Activated T-helper 2 cell treated with anti-CD3 and anti-CD28 coated beads, Interferon-gamma antibody, Interleukin-2, Interleukin-4, amounts not matched to agents 10 μg/mL and 5 μg/mL and 100 μg/mL, durations not matched to agents 14 hours and 24 hours and 36 hours (primary cell): ENCODE measurements around the gene PDPK1. TPM values are rescaled to one million over a fixed set of nuclear protein-coding genes. Genes with fewer than 3 reads are reported as not detected.
"Not testable (repeated sequence)": the region's sequence is repeated elsewhere in the genome, so short reads cannot be mapped to it uniquely, and the experiment has no call there.

Source experiments
- DNase-seq: peaks from one replicate; pipeline ENCODE4 v3.0.0; 2021; ENCODE audit warnings: low spot score
- H3K27ac Mint-ChIP-seq: one replicate; pipeline ENCODE4 v1.8.0; 2021; ENCODE audit warnings: mixed read lengths
- H3K27me3 Mint-ChIP-seq: one replicate; pipeline ENCODE4 v1.8.0; 2021; ENCODE audit warnings: low read depth, mixed read lengths
- H3K36me3 Mint-ChIP-seq: one replicate; pipeline ENCODE4 v1.8.0; 2021; ENCODE audit warnings: low read depth, mixed read lengths
- H3K4me1 Mint-ChIP-seq: one replicate; pipeline ENCODE4 v1.8.0; 2021; ENCODE audit warnings: low read depth, mixed read lengths
- H3K4me3 Mint-ChIP-seq: one replicate; pipeline ENCODE4 v1.8.0; 2021; ENCODE audit warnings: low read depth, mild to moderate bottlenecking, moderate library complexity, mixed read lengths
- H3K9me3 Mint-ChIP-seq: one replicate; pipeline ENCODE4 v1.8.0; 2021; ENCODE audit warnings: mixed read lengths
- intact Hi-C: fragments of 100-400 bp; cut with micrococcal nuclease; formaldehyde crosslinking; loops from one replicate; pipeline ENCODE4 v1.15.1; 2023
- total RNA-seq: library from RNA; stranded (reverse); gene quantifications from 2 replicates; pipeline ENCODE4 v1.2.3, GENCODE V29; 2022

PDPK1 gene
- total RNA-seq, 1 donor from 2014 or later: 45.7 TPM

- DNase-seq: no peak
- Mint-ChIP-seq H3K9me3 (no peaks in the 10 kb centered on the region), H3K36me3 (peaks cover 13% of the 10 kb centered on the region), H3K27me3 (no peaks in the 10 kb centered on the region), H3K27ac (no peak overlapping the region), H3K4me1 (peaks cover 8% of the 10 kb centered on the region), H3K4me3 (no peak overlapping the region)
- intact Hi-C loops: no loop called here
Observed at GRCh38 chr16:2598723-2599122, 60.9 kb downstream of the PDPK1 start.

DNA sequence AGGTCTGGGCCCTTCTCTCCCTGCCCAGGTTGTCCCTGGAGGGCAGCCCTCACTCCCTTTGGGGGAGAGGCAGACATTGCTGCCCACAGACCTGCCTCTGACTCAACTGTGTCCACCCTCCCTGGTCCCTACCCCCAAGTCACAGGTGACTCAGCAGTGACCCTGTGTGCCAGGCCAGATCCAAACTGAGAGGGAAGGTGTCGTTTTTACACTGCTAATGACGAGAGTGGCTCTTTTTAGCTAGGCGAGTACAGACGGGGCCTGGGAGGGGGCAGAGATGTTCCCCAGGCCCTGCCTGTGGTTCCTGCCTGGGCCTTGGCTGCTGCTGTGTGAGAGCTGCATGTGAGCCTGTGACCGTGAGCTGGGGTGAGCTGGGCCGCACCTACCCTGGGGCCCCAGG, 61.3 kb downstream of the PDPK1 start:
- H3K4me1 Mint-ChIP-seq, DNase-seq, H3K27me3 Mint-ChIP-seq, H3K4me3 Mint-ChIP-seq, H3K27ac Mint-ChIP-seq, H3K9me3 Mint-ChIP-seq, intact Hi-C loops: not testable (repeated sequence)
- peaks cover 15% of the 10 kb centered on the region for H3K36me3 Mint-ChIP-seq

- DNase-seq, H3K4me3 Mint-ChIP-seq, H3K4me1 Mint-ChIP-seq, H3K27me3 Mint-ChIP-seq, H3K9me3 Mint-ChIP-seq, intact Hi-C loops, H3K27ac Mint-ChIP-seq: not testable (repeated sequence)
- peaks cover 16% of the 10 kb centered on the region for H3K36me3 Mint-ChIP-seq
Observed at GRCh38 chr16:2599785-2600184, 62.0 kb downstream of the PDPK1 start.

DNA sequence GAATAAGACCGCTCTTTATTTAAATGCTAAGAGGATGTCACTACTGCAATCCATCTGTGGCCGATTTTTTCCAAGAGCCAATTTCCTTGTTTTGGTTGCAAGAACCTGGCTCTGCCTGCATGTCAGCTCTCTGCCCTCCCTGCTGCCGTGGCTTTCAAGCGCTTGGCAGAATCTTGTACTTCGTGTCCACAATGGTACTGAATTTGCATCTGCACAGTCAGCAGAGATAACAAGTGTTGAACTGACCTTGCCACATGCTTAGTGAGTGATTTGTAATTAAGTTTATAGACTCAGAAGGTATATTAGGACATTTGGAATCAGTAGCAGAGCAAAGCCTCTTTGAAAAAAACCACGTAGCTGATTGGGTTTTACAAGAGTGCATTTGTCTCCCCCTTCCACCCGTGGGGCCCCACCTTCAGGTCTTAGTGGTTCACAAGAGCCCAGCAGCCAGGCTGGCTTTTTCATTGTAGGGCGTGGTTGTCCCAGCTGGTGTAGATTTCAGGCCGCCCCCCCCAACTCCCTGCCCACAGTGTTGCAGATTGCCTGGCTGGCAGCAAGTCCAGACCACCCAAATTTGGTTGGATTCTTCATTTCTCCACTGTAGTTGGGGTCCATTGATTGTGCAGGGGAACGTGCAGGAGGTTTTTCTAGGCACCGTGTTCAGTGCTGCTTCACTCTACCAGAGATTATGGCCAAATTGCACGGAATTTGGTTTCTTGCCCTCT, 63.6 kb downstream of the PDPK1 start:
- H3K4me1 Mint-ChIP-seq, H3K9me3 Mint-ChIP-seq, DNase-seq, H3K4me3 Mint-ChIP-seq, intact Hi-C loops, H3K27me3 Mint-ChIP-seq: not testable (repeated sequence)
- Mint-ChIP-seq H3K27ac (peak overlapping the region; percentile 22), H3K36me3 (peaks cover 21% of the 10 kb centered on the region)

DNA sequence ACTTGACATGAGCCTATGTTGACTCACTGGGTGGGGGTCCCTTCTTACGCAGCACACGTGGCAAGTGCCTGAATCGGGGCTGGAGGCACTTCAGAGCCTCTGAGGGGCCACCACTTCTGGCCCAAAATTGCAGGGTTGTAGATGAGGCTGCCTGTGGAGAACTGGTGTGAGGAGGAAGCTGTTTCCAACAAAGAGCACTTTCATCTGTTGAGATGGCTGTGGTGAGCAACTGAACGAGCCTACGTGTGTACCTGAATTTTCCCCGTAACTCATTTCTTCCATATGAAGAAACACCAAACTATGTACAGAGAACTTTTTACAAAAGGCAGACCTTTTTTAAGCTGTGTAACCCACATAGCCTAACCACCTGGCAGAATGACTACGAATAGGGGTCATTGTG, 64.4 kb downstream of the PDPK1 start:
- H3K27me3 Mint-ChIP-seq, intact Hi-C loops, H3K4me1 Mint-ChIP-seq, H3K9me3 Mint-ChIP-seq, DNase-seq: not testable (repeated sequence)
- H3K4me3 Mint-ChIP-seq: peak overlapping the region; percentile 33
- peak overlapping the region; percentile 22 for H3K27ac Mint-ChIP-seq
- peaks cover 21% of the 10 kb centered on the region for H3K36me3 Mint-ChIP-seq

GRCh38 chr16:2603165-2604015, 65.6 kb downstream of the PDPK1 start:
- Mint-ChIP-seq H3K36me3 (peaks cover 21% of the 10 kb centered on the region), H3K4me1 (peaks cover 11% of the 10 kb centered on the region), H3K4me3 (peak overlapping the region; percentile 93), H3K27ac (peak overlapping the region; percentile 85), H3K27me3 (no peaks in the 10 kb centered on the region), H3K9me3 (no peaks in the 10 kb centered on the region)
- intact Hi-C loops: no loop called here
- peak; percentile 72 for DNase-seq

- H3K4me1 Mint-ChIP-seq: peaks cover 11% of the 10 kb centered on the region
- H3K36me3 Mint-ChIP-seq: peaks cover 21% of the 10 kb centered on the region
- DNase-seq, H3K9me3 Mint-ChIP-seq, intact Hi-C loops, H3K27me3 Mint-ChIP-seq: not testable (repeated sequence)
- peak overlapping the region; percentile 85 for H3K27ac Mint-ChIP-seq
- H3K4me3 Mint-ChIP-seq: peak overlapping the region; percentile 93
Observed at GRCh38 chr16:2604016-2604369, 66.2 kb downstream of the PDPK1 start.

DNA sequence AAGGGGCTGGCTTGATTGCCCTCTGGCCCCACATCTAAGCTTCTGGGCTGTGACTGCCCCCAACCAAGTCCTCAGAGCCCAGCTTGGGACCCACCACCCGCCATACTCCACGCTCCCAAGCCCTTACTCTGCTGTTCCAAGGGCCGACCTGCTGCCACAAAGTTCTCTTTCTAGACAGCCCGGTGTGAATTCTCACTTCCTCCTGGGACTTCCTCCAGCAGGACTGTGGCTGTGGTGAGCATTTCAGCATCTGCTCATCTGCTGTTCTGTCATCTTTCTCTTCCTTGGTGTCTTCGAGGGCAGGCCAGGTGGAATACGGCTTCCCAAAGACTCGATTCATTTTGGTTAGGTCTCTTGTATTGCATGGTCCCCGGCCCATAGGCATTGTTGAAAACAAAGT, 69.0 kb downstream of the PDPK1 start:
- H3K27ac Mint-ChIP-seq, H3K27me3 Mint-ChIP-seq, DNase-seq, H3K4me3 Mint-ChIP-seq, H3K9me3 Mint-ChIP-seq, intact Hi-C loops: not testable (repeated sequence)
- Mint-ChIP-seq H3K4me1 (peaks cover 11% of the 10 kb centered on the region), H3K36me3 (peaks cover 34% of the 10 kb centered on the region)

- H3K27ac Mint-ChIP-seq, H3K9me3 Mint-ChIP-seq, H3K4me1 Mint-ChIP-seq, H3K27me3 Mint-ChIP-seq, DNase-seq, intact Hi-C loops, H3K4me3 Mint-ChIP-seq: not testable (repeated sequence)
- peaks cover 26% of the 10 kb centered on the region for H3K36me3 Mint-ChIP-seq
Observed at GRCh38 chr16:2609345-2609744, 71.5 kb downstream of the PDPK1 start.

DNA sequence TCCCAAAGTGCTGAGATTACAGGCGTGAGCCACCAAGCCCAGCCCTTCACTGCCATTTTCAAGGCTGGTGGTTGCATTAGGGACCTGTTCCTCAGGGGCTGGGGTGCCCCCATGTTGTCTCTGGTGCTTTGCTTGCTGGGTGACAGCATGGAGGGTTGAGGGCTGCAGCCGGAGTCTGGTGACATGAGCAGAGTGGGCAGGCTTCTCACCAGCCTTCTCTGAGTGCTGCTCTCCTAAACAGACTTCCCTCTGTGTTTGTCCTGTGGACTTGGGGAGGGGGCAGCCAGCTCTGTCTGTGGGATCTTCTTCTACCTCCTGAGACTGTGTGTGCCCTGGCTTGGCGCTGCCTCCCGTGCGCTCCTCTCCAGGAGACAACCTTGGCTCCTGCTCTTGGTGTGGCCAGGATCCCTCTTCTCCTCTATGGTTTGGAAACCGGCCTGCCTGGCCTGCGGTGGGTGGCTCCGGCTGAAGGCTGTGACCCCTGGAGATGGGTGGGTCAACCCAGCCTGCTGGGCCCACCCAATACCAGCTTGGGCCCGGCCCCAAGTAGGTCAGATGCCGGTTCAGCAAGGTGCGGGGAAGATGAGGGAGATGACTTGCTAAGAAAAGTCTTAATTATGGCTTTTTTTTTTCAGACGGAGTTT, 72.1 kb downstream of the PDPK1 start:
- no peaks in the 10 kb centered on the region for H3K9me3 Mint-ChIP-seq
- H3K36me3 Mint-ChIP-seq: peaks cover 30% of the 10 kb centered on the region
- DNase-seq: no peak
- intact Hi-C loops: no loop called here
- H3K4me3 Mint-ChIP-seq: no peak overlapping the region
- H3K4me1 Mint-ChIP-seq: peaks cover 9% of the 10 kb centered on the region
- H3K27me3 Mint-ChIP-seq: no peaks in the 10 kb centered on the region
- peak overlapping the region; percentile 8 for H3K27ac Mint-ChIP-seq

- Mint-ChIP-seq H3K4me1 (peaks cover 4% of the 10 kb centered on the region), H3K4me3 (no peak overlapping the region), H3K27me3 (no peaks in the 10 kb centered on the region), H3K9me3 (no peaks in the 10 kb centered on the region), H3K36me3 (peaks cover 25% of the 10 kb centered on the region), H3K27ac (no peak overlapping the region)
- no peak for DNase-seq
- intact Hi-C loops: no loop called here
Observed at GRCh38 chr16:2610781-2611498, 73.1 kb downstream of the PDPK1 start.

DNA sequence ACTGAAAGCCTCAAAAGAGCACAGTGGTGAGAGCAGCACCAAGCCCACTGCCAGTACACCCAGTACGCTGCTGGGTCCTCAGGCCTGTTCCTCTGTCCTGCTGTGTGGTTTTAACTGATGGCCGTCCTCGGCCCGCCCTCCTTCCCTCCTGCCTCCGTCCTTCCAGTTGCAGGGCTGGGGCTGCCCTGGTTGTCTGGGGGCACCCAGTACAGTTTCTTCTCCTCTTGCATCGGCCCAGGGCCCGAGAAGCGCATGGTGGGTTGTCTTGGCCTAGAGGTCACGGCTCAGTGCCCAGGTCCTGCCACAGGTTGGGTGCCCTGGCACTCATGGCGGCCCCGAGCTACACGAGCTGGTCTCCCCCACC, 73.7 kb downstream of the PDPK1 start:
- Mint-ChIP-seq H3K4me3 (no peak overlapping the region), H3K9me3 (no peaks in the 10 kb centered on the region), H3K27me3 (no peaks in the 10 kb centered on the region), H3K27ac (no peak overlapping the region), H3K4me1 (peaks cover 4% of the 10 kb centered on the region), H3K36me3 (peaks cover 25% of the 10 kb centered on the region)
- intact Hi-C loops: no loop called here
- DNase-seq: no peak
